AG04450 (cell line): ENCODE data around the gene CLNS1A. TPM values are rescaled to one million over a fixed set of nuclear protein-coding genes. Genes with fewer than 3 reads are reported as not detected.
"Not testable (repeated sequence)": the region's sequence is repeated elsewhere in the genome, so short reads cannot be mapped to it uniquely, and the experiment has no call there.

Experiments used
- CTCF ChIA-PET: fragments of 300-600, 350-600 bp; formaldehyde crosslinking; extraction: SDS; loops from one replicate; lab custom pipeline; 2022; ENCODE audit warnings: antibody characterized with exemption, inconsistent platforms; lab: Charles Lee
- POLR2A ChIA-PET: fragments of 350-600 bp; formaldehyde crosslinking; extraction: SDS; loops from one replicate; lab custom pipeline; 2021; ENCODE audit warnings: antibody characterized with exemption, inconsistent platforms; lab: Yijun Ruan, JAX
- DNase-seq: peaks from one replicate; pipeline ENCODE4 v3.0.0-alpha.2; 2011; ENCODE audit warnings: low read depth, low spot score
- H3K27ac ChIP-seq: one replicate; pipeline ENCODE4 v1.5.1; 2012; ENCODE audit warnings: low read depth, low read length, control low read depth
- H3K27me3 ChIP-seq: one replicate; pipeline ENCODE4 v1.6.0; 2012; ENCODE audit warnings: low read length; ENCODE audit not compliant: control insufficient read depth, insufficient read depth
- H3K4me3 ChIP-seq: 2 replicates; pipeline ENCODE4 v1.5.1; 2011; ENCODE audit warnings: mild to moderate bottlenecking, low read depth, low read length, control low read depth
- H3K9me3 ChIP-seq: 2 replicates; pipeline ENCODE4 v1.5.1; 2012; ENCODE audit warnings: low read length; ENCODE audit not compliant: control insufficient read depth, insufficient read depth
- polyA plus RNA-seq: library from polyadenylated mRNA; depleted of rRNA; stranded (reverse); fragments of >200 nt; gene quantifications from 2 replicates; pipeline ENCODE4 v1.2.3, GENCODE V29; 2011
- TF ChIP-seq, protein P1 (sequence below): IDR thresholded peaks from 2 replicates; pipeline ENCODE4 v1.5.1; 2011; ENCODE audit warnings: low read depth, low read length, control low read depth, inconsistent platforms

Gene CLNS1A
- polyA plus RNA-seq, 1 experiment: 186 TPM

GRCh38 chr11:77580712-77581337 lies 56.8 kb downstream of the CLNS1A start:
- Histone ChIP-seq H3K4me3 (no peak overlapping the region), H3K27me3 (no peaks in the 10 kb centered on the region), H3K27ac (no peak overlapping the region), H3K9me3 (peaks cover 13% of the 10 kb centered on the region)
- ChIA-PET POLR2A (no interaction called here), CTCF (no interaction called here)
- DNase-seq: no peak
- TF ChIP-seq, protein P1, sequence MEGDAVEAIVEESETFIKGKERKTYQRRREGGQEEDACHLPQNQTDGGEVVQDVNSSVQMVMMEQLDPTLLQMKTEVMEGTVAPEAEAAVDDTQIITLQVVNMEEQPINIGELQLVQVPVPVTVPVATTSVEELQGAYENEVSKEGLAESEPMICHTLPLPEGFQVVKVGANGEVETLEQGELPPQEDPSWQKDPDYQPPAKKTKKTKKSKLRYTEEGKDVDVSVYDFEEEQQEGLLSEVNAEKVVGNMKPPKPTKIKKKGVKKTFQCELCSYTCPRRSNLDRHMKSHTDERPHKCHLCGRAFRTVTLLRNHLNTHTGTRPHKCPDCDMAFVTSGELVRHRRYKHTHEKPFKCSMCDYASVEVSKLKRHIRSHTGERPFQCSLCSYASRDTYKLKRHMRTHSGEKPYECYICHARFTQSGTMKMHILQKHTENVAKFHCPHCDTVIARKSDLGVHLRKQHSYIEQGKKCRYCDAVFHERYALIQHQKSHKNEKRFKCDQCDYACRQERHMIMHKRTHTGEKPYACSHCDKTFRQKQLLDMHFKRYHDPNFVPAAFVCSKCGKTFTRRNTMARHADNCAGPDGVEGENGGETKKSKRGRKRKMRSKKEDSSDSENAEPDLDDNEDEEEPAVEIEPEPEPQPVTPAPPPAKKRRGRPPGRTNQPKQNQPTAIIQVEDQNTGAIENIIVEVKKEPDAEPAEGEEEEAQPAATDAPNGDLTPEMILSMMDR: no peak

DNA sequence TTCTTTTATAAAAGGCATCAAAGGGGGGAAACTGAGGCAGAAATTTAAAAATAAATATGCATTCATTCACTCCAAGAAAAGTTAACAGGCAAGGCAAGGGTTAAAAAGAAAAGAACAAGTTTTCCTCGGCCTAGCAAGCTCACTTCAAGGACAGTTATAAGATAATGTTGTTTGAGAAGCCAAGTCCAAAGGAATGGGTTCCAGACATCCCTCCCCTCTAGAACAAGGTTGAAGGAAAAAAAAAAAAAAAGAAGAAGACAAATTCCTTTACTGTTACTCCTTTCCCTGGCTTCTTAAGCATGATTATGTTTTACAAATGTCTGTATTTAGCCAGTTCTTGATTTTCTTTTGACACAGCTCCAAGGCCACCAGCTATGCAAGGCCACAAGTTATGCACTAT lies 62.2 kb downstream of the CLNS1A start:
- H3K27ac ChIP-seq, H3K4me3 ChIP-seq, H3K9me3 ChIP-seq, DNase-seq, H3K27me3 ChIP-seq: not testable (repeated sequence)
- ChIA-PET POLR2A (interaction anchor here (0.7 kb wide), 1 partner anchor 13 kb away, joined by 5 read pairs; no protein-coding TSS in a partner anchor), CTCF (interaction anchor here (0.6 kb wide), 1 partner anchor 26 kb away, joined by 15 read pairs; no protein-coding TSS in a partner anchor)

DNA sequence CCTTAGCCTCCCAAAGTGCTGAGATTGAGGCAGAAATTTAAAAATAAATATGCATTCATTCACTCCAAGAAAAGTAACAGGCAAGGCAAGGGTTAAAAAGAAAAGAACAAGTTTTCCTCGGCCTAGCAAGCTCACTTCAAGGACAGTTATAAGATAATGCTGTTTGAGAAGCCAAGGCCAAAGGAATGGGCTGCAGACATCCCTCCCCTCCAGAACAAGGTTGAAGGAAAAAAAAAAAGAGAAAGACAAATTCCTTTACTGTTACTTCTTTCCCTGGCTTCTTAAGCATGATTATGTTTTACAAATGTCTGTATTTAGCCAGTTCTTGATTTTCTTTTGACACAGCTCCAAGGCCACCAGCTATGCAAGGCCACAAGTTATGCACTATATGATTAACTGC lies 66.7 kb downstream of the CLNS1A start:
- DNase-seq: not testable (repeated sequence)
- CTCF ChIA-PET: interaction anchor here (0.7 kb wide), 1 partner anchor 16 kb away, joined by 5 read pairs; no protein-coding TSS in a partner anchor

DNA sequence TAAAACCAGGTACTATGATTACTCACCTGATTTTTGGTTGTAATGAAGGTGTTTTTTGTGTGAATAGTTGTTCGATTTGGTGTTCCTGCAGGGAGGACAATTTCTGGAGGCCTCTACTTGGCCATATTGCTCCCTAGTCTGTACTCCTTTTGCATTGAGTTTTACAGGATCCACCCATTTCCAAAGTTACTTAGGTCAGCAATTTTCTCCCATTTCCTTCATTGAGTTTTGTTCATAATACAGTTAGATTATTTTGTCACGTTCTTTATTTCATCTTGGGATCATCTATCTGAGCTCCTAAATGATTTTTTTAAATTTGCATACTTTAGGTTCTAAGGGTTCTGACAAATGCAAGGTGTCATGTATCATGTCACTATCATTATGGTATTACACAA lies 67.9 kb downstream of the CLNS1A start:
- POLR2A ChIA-PET: no interaction called here

More for the DNA sequence above, 66.7 kb downstream of the CLNS1A start:
- H3K4me3 ChIP-seq, H3K9me3 ChIP-seq, H3K27me3 ChIP-seq, H3K27ac ChIP-seq, POLR2A ChIA-PET: not testable (repeated sequence)

DNA sequence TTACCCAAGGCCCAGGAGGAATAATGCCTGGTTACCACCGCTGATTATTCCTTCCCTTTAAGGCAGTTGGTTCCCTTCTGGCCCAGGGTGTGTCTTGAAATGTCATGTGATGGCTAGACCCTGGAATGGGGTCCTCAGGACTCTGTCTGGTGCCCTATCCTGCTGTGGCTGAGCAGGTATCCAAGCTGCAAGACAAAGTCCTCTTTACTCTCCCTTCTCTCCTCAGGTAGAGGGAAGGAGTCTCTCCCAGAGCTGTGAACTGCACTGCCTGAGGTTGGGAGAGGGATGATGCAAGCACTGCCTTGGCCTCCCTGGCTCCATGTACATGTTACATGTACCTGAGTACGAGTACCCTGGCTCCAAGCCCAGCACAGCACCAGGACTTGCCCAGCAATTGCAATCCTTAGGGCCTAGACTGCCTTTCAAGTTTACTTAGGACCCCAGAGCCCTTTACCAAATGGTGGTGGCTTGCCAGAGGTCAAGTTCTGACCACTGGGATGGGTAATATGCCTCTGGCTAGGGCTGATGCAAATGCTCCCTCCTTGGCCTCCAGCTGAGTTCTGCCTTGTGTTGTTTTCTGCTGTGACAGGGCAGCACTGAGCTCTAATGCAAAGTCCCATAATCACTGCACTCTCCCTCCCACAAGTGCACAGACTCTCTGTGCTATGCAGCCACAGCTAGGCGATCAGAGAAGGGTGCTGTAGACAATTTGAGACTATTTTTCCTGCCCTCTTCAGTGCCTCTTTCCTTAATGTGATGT lies 68.5 kb downstream of the CLNS1A start:
- CTCF ChIA-PET: no interaction called here

More for the DNA sequence above, 67.9 kb downstream of the CLNS1A start:
- DNase-seq: no peak
- Histone ChIP-seq H3K4me3 (no peak overlapping the region), H3K27ac (no peak overlapping the region), H3K9me3 (no peaks in the 10 kb centered on the region), H3K27me3 (no peaks in the 10 kb centered on the region)
- TF ChIP-seq, protein P1: no peak
- CTCF ChIA-PET: interaction anchor here (0.7 kb wide), 2 partner anchors 227 to 763 kb away, joined by 4 to 6 read pairs; no protein-coding TSS in a partner anchor

More for the DNA sequence above, 68.5 kb downstream of the CLNS1A start:
- DNase-seq: no peak
- no peaks in the 10 kb centered on the region for H3K27me3 ChIP-seq
- TF ChIP-seq, protein P1: no peak
- H3K9me3 ChIP-seq: no peaks in the 10 kb centered on the region
- no peak overlapping the region for H3K27ac ChIP-seq
- POLR2A ChIA-PET: no interaction called here
- H3K4me3 ChIP-seq: no peak overlapping the region
